HK-2 (cell line): ENCODE results near the gene SLBP.

Experiments
- DNase-seq: peaks from one replicate; pipeline ENCODE4 v3.0.0-alpha.2; 2018; ENCODE audit not compliant: unreplicated experiment

Gene SLBP

DNA sequence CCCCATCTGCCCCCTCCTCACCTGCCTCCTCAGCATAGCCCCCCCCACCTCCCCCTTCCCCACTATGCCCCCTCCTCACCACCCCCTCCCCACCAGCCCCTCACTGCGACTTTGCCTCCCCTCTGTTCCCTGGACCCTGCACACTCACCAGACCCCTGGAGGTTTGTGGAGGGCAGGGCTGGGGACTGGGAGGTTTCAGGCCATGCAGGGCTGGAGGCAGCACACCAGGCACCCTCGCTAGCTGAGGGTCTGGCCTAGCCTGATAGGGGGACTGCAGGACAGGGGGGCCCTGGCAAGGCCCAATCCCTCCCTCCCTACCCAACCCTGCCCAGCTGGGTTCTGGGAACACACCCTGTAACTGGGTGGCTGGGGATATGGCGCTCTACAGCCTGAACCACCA, 37.3 kb upstream of the SLBP start:
- no peak for DNase-seq

GRCh38 chr4:1748465-1748995, 36.4 kb upstream of the SLBP start:
- peak; percentile 87 for DNase-seq

GRCh38 chr4:1747603-1747967, 35.5 kb upstream of the SLBP start:
- DNase-seq: no peak

- no peak for DNase-seq
Observed at GRCh38 chr4:1746919-1747602, 34.9 kb upstream of the SLBP start.

DNA sequence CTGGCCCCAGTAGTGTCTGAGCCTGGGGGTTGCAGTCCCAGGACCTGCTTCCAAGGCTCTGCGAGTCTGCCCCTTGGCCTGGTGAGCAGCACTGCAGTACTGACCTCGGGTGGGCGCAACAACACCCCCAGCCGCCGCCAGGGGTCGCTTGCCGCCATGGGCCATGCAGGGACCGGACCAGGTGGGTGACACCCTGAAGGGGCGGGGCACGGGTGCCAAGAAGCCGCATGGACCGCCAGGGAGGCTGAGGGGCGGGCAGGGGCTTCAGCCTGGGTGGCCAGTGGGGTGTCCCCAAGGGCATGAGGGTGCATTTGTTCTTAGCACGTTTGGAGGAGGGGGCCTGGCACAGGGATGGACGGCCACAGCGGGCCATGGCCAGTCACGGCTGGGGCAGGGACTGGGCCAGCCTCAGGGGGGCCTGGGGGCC, 34.2 kb upstream of the SLBP start:
- DNase-seq: peak; percentile 60

DNA sequence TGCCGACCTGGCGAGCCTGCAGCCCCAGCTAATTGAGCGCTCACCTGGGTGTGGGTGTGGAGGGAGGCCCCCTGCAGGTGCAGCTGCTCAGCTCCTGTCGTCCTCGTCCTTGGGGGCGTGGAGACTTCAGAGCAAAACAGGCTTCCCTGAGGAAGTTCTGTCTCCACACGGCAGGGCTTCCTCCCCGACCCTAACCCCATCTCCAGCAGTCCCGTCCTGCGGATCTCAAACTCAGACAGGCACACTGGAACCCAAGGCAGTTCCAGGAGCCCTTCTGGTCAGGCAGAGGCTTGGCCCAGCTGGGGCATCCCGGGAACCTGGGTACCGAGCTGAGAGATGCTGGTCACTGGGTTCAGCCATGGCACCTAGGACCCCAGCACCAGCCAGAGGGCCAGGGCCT, 33.6 kb upstream of the SLBP start:
- no peak for DNase-seq

- no peak for DNase-seq
Observed at GRCh38 chr4:1745165-1745564, 33.0 kb upstream of the SLBP start.

GRCh38 chr4:1744552-1744951, 32.4 kb upstream of the SLBP start:
- DNase-seq: no peak

- DNase-seq: no peak
Observed at GRCh38 chr4:1743975-1744374, 31.9 kb upstream of the SLBP start.

DNA sequence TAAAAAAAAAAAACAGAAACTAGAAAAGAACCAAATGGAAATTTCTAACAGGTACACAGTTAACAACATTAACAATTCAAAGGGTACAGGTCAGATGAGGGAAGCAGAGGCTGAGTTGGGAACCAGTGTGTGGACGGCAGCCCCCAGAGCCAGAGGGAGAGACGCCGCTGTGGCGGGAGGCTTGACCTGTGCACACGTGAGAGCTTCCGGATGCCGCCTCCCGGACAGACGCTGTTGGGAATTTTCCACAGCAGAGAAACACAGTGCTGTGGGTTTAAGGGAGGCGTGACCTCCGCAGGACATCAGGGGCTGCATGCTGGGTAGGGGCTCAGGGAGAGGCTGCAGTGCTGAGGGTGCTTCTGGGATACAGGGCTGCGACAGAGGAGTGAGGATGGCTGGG, 31.4 kb upstream of the SLBP start:
- no peak for DNase-seq

- no peak for DNase-seq
Observed at GRCh38 chr4:1741208-1741607, 29.1 kb upstream of the SLBP start.

- DNase-seq: no peak
Observed at GRCh38 chr4:1740021-1740545, 28.0 kb upstream of the SLBP start.

- DNase-seq: no peak
Observed at GRCh38 chr4:1739358-1739757, 27.2 kb upstream of the SLBP start.

- no peak for DNase-seq
Observed at GRCh38 chr4:1738410-1738809, 26.3 kb upstream of the SLBP start.

GRCh38 chr4:1737666-1738065, 25.5 kb upstream of the SLBP start:
- no peak for DNase-seq

GRCh38 chr4:1736812-1737211, 24.7 kb upstream of the SLBP start:
- DNase-seq: no peak

DNA sequence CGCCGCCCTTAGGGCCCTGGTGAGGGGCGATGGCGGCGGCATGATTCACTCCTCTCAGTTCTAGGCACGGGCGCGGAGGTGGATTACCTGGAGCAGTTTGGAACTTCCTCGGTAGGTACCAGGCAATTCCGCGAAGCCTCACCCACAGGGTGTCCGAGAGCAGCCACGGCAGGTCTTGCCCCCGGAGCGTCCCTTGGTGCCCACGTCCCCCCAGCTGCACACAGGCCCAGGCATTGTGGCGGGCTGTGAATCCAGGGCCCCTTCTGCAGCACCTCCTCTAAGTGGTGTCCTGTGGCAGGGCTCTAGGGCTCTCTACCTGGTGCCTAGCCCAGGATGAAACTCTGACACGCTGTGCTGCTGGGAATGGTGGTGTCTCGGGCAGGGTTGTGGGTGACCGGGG, 23.1 kb upstream of the SLBP start:
- DNase-seq: no peak

DNA sequence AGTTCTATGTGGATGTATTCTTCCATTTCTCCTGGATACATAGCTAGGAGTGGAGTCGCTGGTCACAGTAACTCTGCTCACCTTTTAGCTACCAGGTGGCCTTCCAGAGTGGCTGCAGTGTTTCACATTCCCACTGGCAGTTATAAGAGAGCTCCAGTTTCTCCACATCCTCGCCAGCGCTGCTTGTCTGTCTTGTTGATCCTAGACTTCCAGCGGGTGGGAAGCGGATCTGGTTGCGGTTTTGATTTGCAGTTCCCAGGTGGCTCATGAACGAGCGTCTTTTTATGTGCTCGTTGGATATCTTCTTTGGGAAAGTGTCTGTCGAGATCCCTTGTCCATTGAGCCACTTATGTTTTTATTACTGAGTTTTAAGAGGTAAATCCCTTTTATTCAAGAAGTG, 20.8 kb upstream of the SLBP start:
- DNase-seq: no peak

- DNase-seq: peak; percentile 65
Observed at GRCh38 chr4:1731180-1731579, 19.1 kb upstream of the SLBP start.

GRCh38 chr4:1730532-1731135, 18.5 kb upstream of the SLBP start:
- DNase-seq: no peak

GRCh38 chr4:1728061-1728980, 16.2 kb upstream of the SLBP start:
- DNase-seq: no peak
